ENCODE measurements around the gene STK35. TPM values are rescaled to one million over a fixed set of nuclear protein-coding genes. Genes with fewer than 3 reads are reported as not detected.

STK35 gene
- polyA plus RNA-seq, 3 donors: 1.2 to 9.3 (median 2.0) TPM

DNA sequence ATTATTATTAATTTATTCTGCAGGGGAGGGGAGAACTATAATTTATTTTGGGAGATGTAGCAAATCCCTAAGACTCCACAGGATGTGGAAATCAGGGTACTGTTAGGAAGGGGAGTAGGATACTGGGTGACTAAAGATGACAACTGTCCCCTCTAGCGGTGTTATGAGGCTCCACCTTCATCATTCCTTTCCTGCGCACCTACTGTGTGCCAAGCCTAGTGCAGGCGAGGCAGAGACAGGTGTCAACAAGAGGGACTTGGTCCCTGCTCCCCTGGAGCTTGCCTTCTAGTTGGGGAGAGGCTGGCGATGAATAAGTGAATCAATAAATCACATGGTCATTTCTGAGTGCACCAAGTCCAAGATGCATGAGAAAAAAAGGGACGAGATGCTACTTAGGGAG is 65.5 kb downstream of the STK35 start:
- Histone ChIP-seq H3K36me3 (replicated peaks in 1 of 2; ENCODE audit: control insufficient read depth in 1 of 2, insufficient read depth in 2 of 2, low read length in 2 of 2) (no peaks in the 10 kb centered on the region), H3K79me2 (ENCODE audit: insufficient read depth, low read length) (no peaks in the 10 kb centered on the region), H2AFZ (ENCODE audit: insufficient read depth, low read depth, low read length, poor library complexity, severe bottlenecking) (no peak overlapping the region), H3K4me3 (replicated peaks in 1 of 3; ENCODE audit: low read depth in 2 of 3, low read length in 3 of 3) (no peak overlapping the region), H3K27me3 (ENCODE audit: control insufficient read depth in 2 of 2, insufficient read depth in 2 of 2, low read length in 2 of 2) (no peaks in the 10 kb centered on the region), H3K9ac (ENCODE audit: insufficient read depth, low read length, poor library complexity, severe bottlenecking) (no peak overlapping the region), H4K20me1 (ENCODE audit: insufficient read depth, low read length) (no peaks in the 10 kb centered on the region), H3K4me2 (replicated peaks; ENCODE audit: extremely low read depth, low read length, poor library complexity, severe bottlenecking) (no peak overlapping the region), H3K9me3 (replicated peaks in 1 of 2; ENCODE audit: control insufficient read depth in 1 of 2, insufficient read depth in 1 of 2, low read length in 2 of 2) (no peaks in the 10 kb centered on the region), H3K27ac (ENCODE audit: low read depth in 1 of 2, low read length in 2 of 2) (no peak overlapping the region), H3K4me1 (ENCODE audit: control insufficient read depth in 1 of 2, insufficient read depth in 2 of 2, low read length in 2 of 2) (no peaks in the 10 kb centered on the region)
- no peak overlapping the region for H3K27ac Mint-ChIP-seq
- no peak for TF ChIP-seq CTCF (IDR thresholded peaks at IDR 0.05)
- H3K4me1 Mint-ChIP-seq: peaks cover 4% of the 10 kb centered on the region
- WGBS (ENCODE audit: insufficient coverage): 73% methylated on average over 3 of the region's 5 CpGs
- no peak overlapping the region for H3K4me3 Mint-ChIP-seq
- peaks cover 0 to 4% (median 0%) of the 10 kb centered on the region in 7 donors for H3K9me3 Mint-ChIP-seq
- intact Hi-C loops (cut with micrococcal nuclease): no loop called here
- H3K27me3 Mint-ChIP-seq (ENCODE audit: low read depth in 3 of 3): peaks cover 11 to 19% (median 13%) of the 10 kb centered on the region in 3 donors
- DNase-seq: no peak
- no peaks in the 10 kb centered on the region for H3K36me3 Mint-ChIP-seq

DNA sequence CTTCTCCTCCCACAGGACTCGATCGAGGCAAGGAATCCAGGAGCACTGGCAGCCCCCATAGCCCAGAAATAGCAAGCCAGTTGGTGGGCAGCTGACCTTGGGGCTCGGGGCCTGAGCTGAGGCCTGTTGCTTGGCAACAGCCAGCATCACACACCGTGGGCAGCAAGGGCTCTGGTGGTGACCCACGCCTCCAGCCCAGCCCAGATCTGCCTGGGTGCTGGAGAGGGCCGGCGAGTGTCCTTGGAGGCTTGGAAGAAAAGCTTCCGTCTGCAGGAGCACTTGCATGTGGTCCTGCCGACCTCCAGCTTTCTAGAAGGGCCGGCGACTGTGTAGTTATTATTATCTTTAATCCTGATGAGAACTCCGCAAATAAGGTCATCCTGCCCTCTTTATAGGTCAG is 67.3 kb downstream of the STK35 start:
- no peak for TF ChIP-seq CTCF (IDR thresholded peaks at IDR 0.05)
- Histone ChIP-seq H3K9me3 (replicated peaks in 1 of 2; ENCODE audit: control insufficient read depth in 1 of 2, insufficient read depth in 1 of 2, low read length in 2 of 2) (no peaks in the 10 kb centered on the region), H3K4me1 (ENCODE audit: control insufficient read depth in 1 of 2, insufficient read depth in 2 of 2, low read length in 2 of 2) (no peaks in the 10 kb centered on the region), H3K9ac (ENCODE audit: insufficient read depth, low read length, poor library complexity, severe bottlenecking) (no peak overlapping the region), H4K20me1 (ENCODE audit: insufficient read depth, low read length) (no peaks in the 10 kb centered on the region), H3K79me2 (ENCODE audit: insufficient read depth, low read length) (no peaks in the 10 kb centered on the region), H3K4me2 (replicated peaks; ENCODE audit: extremely low read depth, low read length, poor library complexity, severe bottlenecking) (no peak overlapping the region), H3K36me3 (replicated peaks in 1 of 2; ENCODE audit: control insufficient read depth in 1 of 2, insufficient read depth in 2 of 2, low read length in 2 of 2) (no peaks in the 10 kb centered on the region), H3K4me3 (replicated peaks in 1 of 3; ENCODE audit: low read depth in 2 of 3, low read length in 3 of 3) (no peak overlapping the region), H2AFZ (ENCODE audit: insufficient read depth, low read depth, low read length, poor library complexity, severe bottlenecking) (no peak overlapping the region), H3K27me3 (ENCODE audit: control insufficient read depth in 2 of 2, insufficient read depth in 2 of 2, low read length in 2 of 2) (no peaks in the 10 kb centered on the region), H3K27ac (ENCODE audit: low read depth in 1 of 2, low read length in 2 of 2) (no peak overlapping the region)
- H3K27me3 Mint-ChIP-seq (ENCODE audit: low read depth in 3 of 3): peaks cover 12 to 23% (median 16%) of the 10 kb centered on the region in 3 donors
- H3K9me3 Mint-ChIP-seq: peaks cover 0 to 4% (median 0%) of the 10 kb centered on the region in 7 donors
- no peak overlapping the region for H3K27ac Mint-ChIP-seq
- H3K36me3 Mint-ChIP-seq: no peaks in the 10 kb centered on the region
- intact Hi-C loops (cut with micrococcal nuclease): no loop called here
- H3K4me1 Mint-ChIP-seq: peaks cover 8% of the 10 kb centered on the region
- no peak overlapping the region for H3K4me3 Mint-ChIP-seq
- no peak for DNase-seq
- WGBS (ENCODE audit: insufficient coverage): 86% methylated on average over 3 of the region's 12 CpGs
